G401.6 (cell line): Measurements from ENCODE around the gene ACAD11.
A peak's percentile ranks its signal among the peaks of the same experiment; 100 is the strongest.

Experiments
- FAIRE-seq: peaks from 2 replicates; lab custom pipeline; 2012; peaks lifted over from hg19 to GRCh38; lab: Jason Lieb, UNC

The ACAD11 gene

GRCh38 chr3:132659365-132660051 lies at the start of gene ACAD11:
TSS of gene ACAD11 (minus strand) at chr3:132659809. CDS start at chr3:132659751, 58 bp downstream.
- FAIRE-seq = peak; percentile 36

- FAIRE-seq = no peak
Measured at GRCh38 chr3:132703733-132704132, 44.1 kb upstream of the ACAD11 start.

- no peak for FAIRE-seq
Measured at GRCh38 chr3:132695422-132695821, 35.8 kb upstream of the ACAD11 start.

GRCh38 chr3:132694991-132695390 lies 35.4 kb upstream of the ACAD11 start:
- no peak for FAIRE-seq

GRCh38 chr3:132690040-132690439 lies 30.4 kb upstream of the ACAD11 start:
- no peak for FAIRE-seq

GRCh38 chr3:132682201-132682600 lies 22.6 kb upstream of the ACAD11 start:
- no peak for FAIRE-seq

- FAIRE-seq = no peak
Measured at GRCh38 chr3:132681421-132681820, 21.8 kb upstream of the ACAD11 start.

GRCh38 chr3:132679911-132680310 lies 20.3 kb upstream of the ACAD11 start:
- FAIRE-seq = no peak

- FAIRE-seq = no peak
Measured at GRCh38 chr3:132675408-132675807, 15.8 kb upstream of the ACAD11 start.

- no peak for FAIRE-seq
Measured at GRCh38 chr3:132669256-132669777, 9.7 kb upstream of the ACAD11 start.

GRCh38 chr3:132665230-132665745 lies 5.7 kb upstream of the ACAD11 start:
- FAIRE-seq = no peak

- no peak for FAIRE-seq
Measured at GRCh38 chr3:132662212-132662611, 2.6 kb upstream of the ACAD11 start.

- no peak for FAIRE-seq
Measured at GRCh38 chr3:132661101-132661500, 1.5 kb upstream of the ACAD11 start.

GRCh38 chr3:132660811-132661070 lies 1.1 kb upstream of the ACAD11 start:
- FAIRE-seq = no peak

- no peak for FAIRE-seq
Measured at GRCh38 chr3:132660052-132660810, 622 bp upstream of the ACAD11 start, which contains the start of gene UBA5. TSS of gene UBA5 (plus strand) at chr3:132660329. CDS start at chr3:132660538, 209 bp downstream.

- FAIRE-seq = no peak
Measured at GRCh38 chr3:132659000-132659364, 627 bp downstream of the ACAD11 start.

GRCh38 chr3:132657869-132658747 lies 1.5 kb downstream of the ACAD11 start:
- FAIRE-seq = no peak

- no peak for FAIRE-seq
Measured at GRCh38 chr3:132655471-132655870, 4.1 kb downstream of the ACAD11 start.

GRCh38 chr3:132654721-132655120 lies 4.9 kb downstream of the ACAD11 start:
- no peak for FAIRE-seq

- no peak for FAIRE-seq
Measured at GRCh38 chr3:132654190-132654589, 5.4 kb downstream of the ACAD11 start.

- FAIRE-seq = no peak
Measured at GRCh38 chr3:132652640-132653270, 6.9 kb downstream of the ACAD11 start.

- no peak for FAIRE-seq
Measured at GRCh38 chr3:132650153-132650552, 9.5 kb downstream of the ACAD11 start.
